HG02642 (cell line): ENCODE results near the gene HYAL1.

Source experiments
- ATAC-seq: cut with Tn5 transposase; IDR thresholded peaks from one replicate; pipeline ENCODE4 v1.9.1; 2021; ENCODE audit warnings: mild to moderate bottlenecking; ENCODE audit not compliant: unreplicated experiment, poor library complexity

The HYAL1 gene

GRCh38 chr3:50336452-50337174 is 33.2 kb upstream of the HYAL1 start:
- ATAC-seq = peak; percentile 38

- ATAC-seq = no peak
These were observed 31.1 kb upstream of the HYAL1 start for GRCh38 chr3:50334339-50335075.

- ATAC-seq = no peak
These were observed 30.5 kb upstream of the HYAL1 start for GRCh38 chr3:50333744-50334328.

GRCh38 chr3:50331364-50331907 is 28.1 kb upstream of the HYAL1 start:
- no peak for ATAC-seq

- ATAC-seq = no peak
These were observed 27.0 kb upstream of the HYAL1 start for GRCh38 chr3:50330330-50330729.

- ATAC-seq = peak; percentile 88
These were observed 24.7 kb upstream of the HYAL1 start, which contains the start of gene TUSC2 for GRCh38 chr3:50327943-50328691. Gene TUSC2, minus strand, starts transcription at chr3:50328223. Its CDS starts 124 bp downstream, at chr3:50328099.

GRCh38 chr3:50327129-50327528 is 23.8 kb upstream of the HYAL1 start:
- ATAC-seq = no peak

GRCh38 chr3:50326182-50326541 is 22.8 kb upstream of the HYAL1 start:
- ATAC-seq = no peak

GRCh38 chr3:50325497-50326181 is 22.3 kb upstream of the HYAL1 start:
- no peak for ATAC-seq

GRCh38 chr3:50325113-50325480 is 21.7 kb upstream of the HYAL1 start:
- no peak for ATAC-seq

GRCh38 chr3:50324351-50325112 is 21.2 kb upstream of the HYAL1 start:
- ATAC-seq = no peak

GRCh38 chr3:50323614-50324199 is 20.3 kb upstream of the HYAL1 start:
- ATAC-seq = no peak

GRCh38 chr3:50323092-50323600 is 19.8 kb upstream of the HYAL1 start:
- no peak for ATAC-seq

GRCh38 chr3:50322386-50323091 is 19.2 kb upstream of the HYAL1 start, which contains the start of gene HYAL2:
Gene HYAL2, minus strand, starts transcription at chr3:50322745. Its CDS starts 2,256 bp downstream, at chr3:50320489.
- ATAC-seq = no peak

GRCh38 chr3:50322115-50322385 is 18.7 kb upstream of the HYAL1 start:
- no peak for ATAC-seq

- ATAC-seq = peak; percentile 85
These were observed 18.2 kb upstream of the HYAL1 start for GRCh38 chr3:50321336-50322114.

- ATAC-seq = peak; percentile 53
These were observed 17.5 kb upstream of the HYAL1 start for GRCh38 chr3:50320853-50321335.
